ENCODE results near the gene FOXO6.

The FOXO6 gene

GRCh38 chr1:41419584-41420295, 58.5 kb downstream of the FOXO6 start:
- DNase-seq (ENCODE audit: low spot score), result no peak
- no CpG with 5 or more reads among the region's 8 CpGs for WGBS, 2 donors (ENCODE audit: extremely low coverage in 2 of 2, insufficient read length in 2 of 2, insufficient replicate concordance in 1 of 2)
- Histone ChIP-seq H3K27ac (replicated peaks; ENCODE audit: low read length) (no peak overlapping the region), H3K9ac (ENCODE audit: low read depth, low read length, poor library complexity) (no peak overlapping the region), H3K27me3 (ENCODE audit: control insufficient read depth in 3 of 3, insufficient read depth in 3 of 3, low read depth in 1 of 3, low read length in 3 of 3) (peaks cover 0 to 5% (median 0%) of the 10 kb centered on the region in 3 experiments), H2BK15ac (ENCODE audit: low read length) (no peak overlapping the region), H3K9me3 (replicated peaks in 1 of 2; ENCODE audit: control insufficient read depth in 2 of 2, insufficient read depth in 1 of 2, low read depth in 1 of 2, low read length in 2 of 2) (peaks cover 0 to 4% of the 10 kb centered on the region in 2 donors), H3K18ac (ENCODE audit: low read length) (peak overlapping the region; percentile 49), H4K8ac (ENCODE audit: low read depth, low read length) (no peak overlapping the region), H3K23ac (ENCODE audit: low read depth, low read length, poor library complexity) (no peak overlapping the region), H3K4me3 (ENCODE audit: low read length in 2 of 2) (no peak overlapping the region), H2AFZ (ENCODE audit: low read length) (no peak overlapping the region), H2BK5ac (ENCODE audit: low read length) (no peak overlapping the region), H3K4me1 (ENCODE audit: control insufficient read depth in 2 of 2, insufficient read depth in 1 of 2, low read depth in 1 of 2, low read length in 2 of 2) (peaks cover 3 to 4% of the 10 kb centered on the region in 2 donors), H3K4ac (ENCODE audit: low read length) (no peak overlapping the region), H3K36me3 (replicated peaks in 1 of 2; ENCODE audit: control insufficient read depth in 2 of 2, insufficient read depth in 2 of 2, low read length in 2 of 2) (peaks cover 0 to under 1% of the 10 kb centered on the region in 2 donors), H4K91ac (ENCODE audit: low read depth, low read length, poor library complexity) (no peak overlapping the region), H2BK12ac (ENCODE audit: low read length) (peak overlapping the region; percentile 59), H2AK5ac (ENCODE audit: low read depth, low read length) (peak overlapping the region; percentile 50), H3K4me2 (ENCODE audit: insufficient read depth, low read length, poor library complexity, severe bottlenecking) (no peak overlapping the region), H2BK120ac (ENCODE audit: low read depth, low read length) (no peak overlapping the region), H3K79me1 (ENCODE audit: low read depth, low read length) (peaks cover 4% of the 10 kb centered on the region), H3K14ac (ENCODE audit: low read length) (peak overlapping the region; percentile 15)

DNA sequence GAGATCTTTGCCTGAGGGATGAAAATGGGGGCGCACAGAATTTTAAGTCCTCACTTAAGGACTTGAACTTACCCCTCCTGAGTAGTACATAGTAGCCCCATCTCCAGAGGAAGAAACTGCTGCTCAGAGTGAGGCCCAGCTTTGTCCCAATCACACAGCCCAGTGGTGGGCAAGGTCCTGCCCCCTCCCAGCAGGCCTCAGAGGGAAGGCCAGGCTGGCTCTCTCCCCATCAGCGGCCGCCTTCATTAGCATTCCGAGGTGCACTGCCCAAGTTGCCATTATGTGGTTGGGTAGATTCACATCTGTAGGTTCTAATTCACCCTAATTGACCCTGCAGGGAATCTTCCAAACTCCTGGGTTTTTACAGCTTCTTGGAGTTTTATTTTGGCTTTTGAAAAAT, 59.1 kb downstream of the FOXO6 start:
- Histone ChIP-seq H3K4ac (ENCODE audit: low read length) (no peak overlapping the region), H3K4me2 (ENCODE audit: insufficient read depth, low read length, poor library complexity, severe bottlenecking) (no peak overlapping the region), H4K8ac (ENCODE audit: low read depth, low read length) (no peak overlapping the region), H3K27ac (replicated peaks; ENCODE audit: low read length) (no peak overlapping the region), H3K23ac (ENCODE audit: low read depth, low read length, poor library complexity) (no peak overlapping the region), H3K36me3 (replicated peaks in 1 of 2; ENCODE audit: control insufficient read depth in 2 of 2, insufficient read depth in 2 of 2, low read length in 2 of 2) (peaks cover 0 to 3% of the 10 kb centered on the region in 2 donors), H3K79me1 (ENCODE audit: low read depth, low read length) (peaks cover 4% of the 10 kb centered on the region), H3K14ac (ENCODE audit: low read length) (no peak overlapping the region), H2BK120ac (ENCODE audit: low read depth, low read length) (no peak overlapping the region), H2BK15ac (ENCODE audit: low read length) (no peak overlapping the region), H4K91ac (ENCODE audit: low read depth, low read length, poor library complexity) (no peak overlapping the region), H2AFZ (ENCODE audit: low read length) (no peak overlapping the region), H2AK5ac (ENCODE audit: low read depth, low read length) (no peak overlapping the region), H2BK12ac (ENCODE audit: low read length) (no peak overlapping the region), H3K4me1 (ENCODE audit: control insufficient read depth in 2 of 2, insufficient read depth in 1 of 2, low read depth in 1 of 2, low read length in 2 of 2) (peaks cover 3 to 4% of the 10 kb centered on the region in 2 donors), H3K9ac (ENCODE audit: low read depth, low read length, poor library complexity) (no peak overlapping the region), H3K18ac (ENCODE audit: low read length) (no peak overlapping the region), H3K4me3 (ENCODE audit: low read length in 2 of 2) (no peak overlapping the region), H3K9me3 (replicated peaks in 1 of 2; ENCODE audit: control insufficient read depth in 2 of 2, insufficient read depth in 1 of 2, low read depth in 1 of 2, low read length in 2 of 2) (peaks cover 0 to 6% of the 10 kb centered on the region in 2 donors), H3K27me3 (ENCODE audit: control insufficient read depth in 3 of 3, insufficient read depth in 3 of 3, low read depth in 1 of 3, low read length in 3 of 3) (no peaks in the 10 kb centered on the region), H2BK5ac (ENCODE audit: low read length) (no peak overlapping the region)
- no CpG with 5 or more reads among the region's 4 CpGs for WGBS, 2 donors (ENCODE audit: extremely low coverage in 2 of 2, insufficient read length in 2 of 2, insufficient replicate concordance in 1 of 2)
- DNase-seq (ENCODE audit: low spot score), result no peak

- Histone ChIP-seq H2AFZ (ENCODE audit: low read length) (no peak overlapping the region), H2BK12ac (ENCODE audit: low read length) (no peak overlapping the region), H3K36me3 (replicated peaks in 1 of 2; ENCODE audit: control insufficient read depth in 2 of 2, insufficient read depth in 2 of 2, low read length in 2 of 2) (peaks cover 0 to 3% of the 10 kb centered on the region in 2 donors), H3K18ac (ENCODE audit: low read length) (no peak overlapping the region), H3K4me2 (ENCODE audit: insufficient read depth, low read length, poor library complexity, severe bottlenecking) (no peak overlapping the region), H2BK5ac (ENCODE audit: low read length) (no peak overlapping the region), H2AK5ac (ENCODE audit: low read depth, low read length) (no peak overlapping the region), H3K4me1 (ENCODE audit: control insufficient read depth in 2 of 2, insufficient read depth in 1 of 2, low read depth in 1 of 2, low read length in 2 of 2) (peaks cover 3 to 4% of the 10 kb centered on the region in 2 donors), H3K4ac (ENCODE audit: low read length) (no peak overlapping the region), H3K27ac (replicated peaks; ENCODE audit: low read length) (no peak overlapping the region), H2BK120ac (ENCODE audit: low read depth, low read length) (no peak overlapping the region), H3K79me1 (ENCODE audit: low read depth, low read length) (peaks cover 4% of the 10 kb centered on the region), H3K27me3 (ENCODE audit: control insufficient read depth in 3 of 3, insufficient read depth in 3 of 3, low read depth in 1 of 3, low read length in 3 of 3) (no peaks in the 10 kb centered on the region), H3K9me3 (replicated peaks in 1 of 2; ENCODE audit: control insufficient read depth in 2 of 2, insufficient read depth in 1 of 2, low read depth in 1 of 2, low read length in 2 of 2) (peaks cover 0 to 6% of the 10 kb centered on the region in 2 donors), H2BK15ac (ENCODE audit: low read length) (no peak overlapping the region), H3K14ac (ENCODE audit: low read length) (no peak overlapping the region), H4K91ac (ENCODE audit: low read depth, low read length, poor library complexity) (no peak overlapping the region), H3K23ac (ENCODE audit: low read depth, low read length, poor library complexity) (no peak overlapping the region), H3K4me3 (ENCODE audit: low read length in 2 of 2) (no peak overlapping the region), H4K8ac (ENCODE audit: low read depth, low read length) (no peak overlapping the region), H3K9ac (ENCODE audit: low read depth, low read length, poor library complexity) (no peak overlapping the region)
- DNase-seq (ENCODE audit: low spot score), result no peak
- WGBS, 2 donors (ENCODE audit: extremely low coverage in 2 of 2, insufficient read length in 2 of 2, insufficient replicate concordance in 1 of 2), result no CpG with 5 or more reads among the region's 3 CpGs
These were observed 59.6 kb downstream of the FOXO6 start for GRCh38 chr1:41420860-41421259.

DNA sequence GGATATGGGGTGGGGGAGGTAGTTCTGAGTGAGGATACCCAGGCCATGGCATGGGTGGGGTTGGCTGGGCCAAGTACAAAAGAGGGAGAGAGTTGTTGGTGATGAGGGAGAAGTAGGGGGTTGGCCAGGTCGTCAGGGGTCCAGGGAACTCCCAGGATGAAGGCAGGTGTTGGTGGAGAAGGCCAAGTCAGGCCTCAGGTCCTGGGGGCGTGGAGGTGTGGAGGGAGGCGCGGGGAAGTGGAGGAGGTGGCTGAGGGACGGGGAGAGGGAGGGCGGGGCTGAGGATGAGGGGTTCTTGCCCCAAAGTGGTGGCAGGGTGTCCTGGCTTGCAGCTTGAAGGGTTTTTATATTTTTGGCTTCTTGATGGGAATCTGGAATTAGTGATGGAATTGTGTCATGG, 61.1 kb downstream of the FOXO6 start:
- peak overlapping the region; percentile 9 for H3K18ac ChIP-seq (ENCODE audit: low read length)
- no peak overlapping the region for H3K23ac ChIP-seq (ENCODE audit: low read depth, low read length, poor library complexity)
- H2AFZ ChIP-seq (ENCODE audit: low read length), result no peak overlapping the region
- no peak overlapping the region for H3K14ac ChIP-seq (ENCODE audit: low read length)
- no peak overlapping the region for H2BK5ac ChIP-seq (ENCODE audit: low read length)
- H3K9ac ChIP-seq (ENCODE audit: low read depth, low read length, poor library complexity), result no peak overlapping the region
- no peak overlapping the region for H2AK5ac ChIP-seq (ENCODE audit: low read depth, low read length)
- H3K27me3 ChIP-seq (ENCODE audit: control insufficient read depth in 3 of 3, insufficient read depth in 3 of 3, low read depth in 1 of 3, low read length in 3 of 3), result no peaks in the 10 kb centered on the region
- H2BK12ac ChIP-seq (ENCODE audit: low read length), result no peak overlapping the region
- H3K4me1 ChIP-seq (ENCODE audit: control insufficient read depth in 2 of 2, insufficient read depth in 1 of 2, low read depth in 1 of 2, low read length in 2 of 2), result peaks cover 3 to 4% of the 10 kb centered on the region in 2 donors
- no peak overlapping the region for H3K27ac ChIP-seq (replicated peaks; ENCODE audit: low read length)
- no peak overlapping the region for H4K8ac ChIP-seq (ENCODE audit: low read depth, low read length)
- peaks cover 0 to 3% of the 10 kb centered on the region in 2 donors for H3K36me3 ChIP-seq (replicated peaks in 1 of 2; ENCODE audit: control insufficient read depth in 2 of 2, insufficient read depth in 2 of 2, low read length in 2 of 2)
- no peak overlapping the region for H3K4ac ChIP-seq (ENCODE audit: low read length)
- peaks cover 4% of the 10 kb centered on the region for H3K79me1 ChIP-seq (ENCODE audit: low read depth, low read length)
- H3K9me3 ChIP-seq (replicated peaks in 1 of 2; ENCODE audit: control insufficient read depth in 2 of 2, insufficient read depth in 1 of 2, low read depth in 1 of 2, low read length in 2 of 2), result peaks cover 0 to 6% of the 10 kb centered on the region in 2 donors
- no peak overlapping the region for H4K91ac ChIP-seq (ENCODE audit: low read depth, low read length, poor library complexity)
- H3K4me2 ChIP-seq (ENCODE audit: insufficient read depth, low read length, poor library complexity, severe bottlenecking), result no peak overlapping the region
- no CpG with 5 or more reads among the region's 6 CpGs for WGBS, 2 donors (ENCODE audit: extremely low coverage in 2 of 2, insufficient read length in 2 of 2, insufficient replicate concordance in 1 of 2)
- DNase-seq (ENCODE audit: low spot score), result no peak
- no peak overlapping the region for H2BK120ac ChIP-seq (ENCODE audit: low read depth, low read length)
- H3K4me3 ChIP-seq (ENCODE audit: low read length in 2 of 2), result no peak overlapping the region
- H2BK15ac ChIP-seq (ENCODE audit: low read length), result no peak overlapping the region
